Measurements from ENCODE around the gene TECPR2. TPM values are rescaled to one million over a fixed set of nuclear protein-coding genes. Genes with fewer than 3 reads are reported as not detected.

TECPR2 gene
- polyA plus RNA-seq, 1 experiment: 12.4 TPM

DNA sequence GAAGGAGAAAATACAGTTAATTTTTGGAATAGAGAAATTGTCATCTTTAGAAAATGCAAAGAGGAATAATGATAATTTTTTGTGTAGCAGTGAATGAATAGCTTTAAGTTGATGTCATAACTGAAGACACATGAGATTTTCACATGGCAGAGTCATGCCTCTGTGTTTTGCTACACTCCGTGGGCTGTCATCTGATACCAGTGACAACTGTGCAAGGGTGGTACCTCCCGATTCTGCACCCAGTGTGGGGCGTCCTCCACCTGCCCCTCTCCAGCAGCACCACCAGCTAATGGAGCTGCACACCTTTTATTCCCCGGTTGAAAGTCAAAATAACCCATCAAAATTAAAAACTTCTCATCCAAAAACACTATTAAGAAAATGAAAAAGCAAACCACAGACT lies 99.7 kb downstream of the TECPR2 start:
- TF ChIP-seq, protein P1, sequence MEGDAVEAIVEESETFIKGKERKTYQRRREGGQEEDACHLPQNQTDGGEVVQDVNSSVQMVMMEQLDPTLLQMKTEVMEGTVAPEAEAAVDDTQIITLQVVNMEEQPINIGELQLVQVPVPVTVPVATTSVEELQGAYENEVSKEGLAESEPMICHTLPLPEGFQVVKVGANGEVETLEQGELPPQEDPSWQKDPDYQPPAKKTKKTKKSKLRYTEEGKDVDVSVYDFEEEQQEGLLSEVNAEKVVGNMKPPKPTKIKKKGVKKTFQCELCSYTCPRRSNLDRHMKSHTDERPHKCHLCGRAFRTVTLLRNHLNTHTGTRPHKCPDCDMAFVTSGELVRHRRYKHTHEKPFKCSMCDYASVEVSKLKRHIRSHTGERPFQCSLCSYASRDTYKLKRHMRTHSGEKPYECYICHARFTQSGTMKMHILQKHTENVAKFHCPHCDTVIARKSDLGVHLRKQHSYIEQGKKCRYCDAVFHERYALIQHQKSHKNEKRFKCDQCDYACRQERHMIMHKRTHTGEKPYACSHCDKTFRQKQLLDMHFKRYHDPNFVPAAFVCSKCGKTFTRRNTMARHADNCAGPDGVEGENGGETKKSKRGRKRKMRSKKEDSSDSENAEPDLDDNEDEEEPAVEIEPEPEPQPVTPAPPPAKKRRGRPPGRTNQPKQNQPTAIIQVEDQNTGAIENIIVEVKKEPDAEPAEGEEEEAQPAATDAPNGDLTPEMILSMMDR (IDR thresholded peaks at IDR 0.05; ENCODE audit: low read depth, low read length): no peak
- no peak for DNase-seq (ENCODE audit: low read depth, low spot score)
- H3K27ac ChIP-seq (ENCODE audit: low read depth, low read length): no peak overlapping the region
- no peaks in the 10 kb centered on the region; the same call in 1 of the 2 replicates for H3K9me3 ChIP-seq (ENCODE audit: control insufficient read depth, insufficient read depth, low read length)
- POLR2A ChIA-PET: no interaction called here
- CTCF ChIA-PET: interaction anchor here (1.0 kb wide), 1 partner anchor 24 kb away, joined by 5 read pairs; no protein-coding TSS in a partner anchor
- H3K4me3 ChIP-seq (ENCODE audit: low read depth, low read length): no peak overlapping the region
- no peaks in the 10 kb centered on the region for H3K27me3 ChIP-seq (ENCODE audit: control insufficient read depth, insufficient read depth, low read length)

DNA sequence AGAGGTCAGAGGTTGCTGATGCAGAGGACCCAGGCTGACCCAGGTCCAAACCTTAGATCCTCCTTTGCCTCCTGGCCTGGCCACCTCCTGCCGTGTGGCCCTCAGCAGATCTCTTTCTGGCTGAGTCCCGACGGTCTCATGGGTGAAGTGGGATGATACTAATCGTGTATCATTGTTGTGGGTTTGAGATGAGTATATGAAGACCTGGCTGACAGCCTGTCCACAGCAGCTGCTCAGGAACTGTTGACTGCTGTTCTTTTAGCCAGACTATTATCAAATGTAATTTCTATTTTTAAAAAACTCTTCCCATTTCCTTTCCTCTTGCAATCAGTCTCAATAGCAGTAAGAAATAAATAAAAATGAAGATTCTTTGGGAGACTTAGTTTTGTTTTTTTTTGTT lies 101.3 kb downstream of the TECPR2 start:
- TF ChIP-seq, protein P1 (IDR thresholded peaks at IDR 0.05; ENCODE audit: low read depth, low read length): no peak
- POLR2A ChIA-PET: no interaction called here
- no peak for DNase-seq (ENCODE audit: low read depth, low spot score)
- no peaks in the 10 kb centered on the region for H3K9me3 ChIP-seq (ENCODE audit: control insufficient read depth, insufficient read depth, low read length)
- CTCF ChIA-PET: interaction anchor here (0.7 kb wide), 1 partner anchor 25 kb away, joined by 3 read pairs; no protein-coding TSS in a partner anchor
- H3K27ac ChIP-seq (ENCODE audit: low read depth, low read length): no peak overlapping the region
- no peak overlapping the region for H3K4me3 ChIP-seq (ENCODE audit: low read depth, low read length)
- H3K27me3 ChIP-seq (ENCODE audit: control insufficient read depth, insufficient read depth, low read length): no peaks in the 10 kb centered on the region

DNA sequence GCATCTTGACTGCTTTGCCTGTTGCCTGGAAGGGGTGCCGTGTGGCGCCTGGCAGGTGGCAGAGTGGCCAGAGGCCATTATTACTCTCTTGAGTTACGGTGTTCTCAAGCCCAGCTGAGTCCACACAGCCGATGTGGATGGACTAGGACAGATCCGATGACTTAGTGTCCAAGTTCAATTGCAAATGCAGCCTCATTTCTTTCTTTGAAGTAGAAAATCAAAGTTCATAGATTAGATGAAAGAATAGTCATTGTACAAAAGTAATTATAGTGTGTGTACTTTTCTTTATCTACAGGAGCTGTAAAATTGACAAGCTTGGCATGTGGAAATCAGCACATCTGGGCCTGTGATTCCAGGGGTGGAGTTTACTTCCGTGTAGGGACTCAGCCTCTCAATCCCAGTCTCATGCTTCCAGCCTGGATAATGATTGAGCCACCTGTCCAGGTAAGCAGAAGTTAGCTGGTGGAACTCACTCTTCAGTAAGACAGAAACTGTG lies 102.2 kb downstream of the TECPR2 start:
- TF ChIP-seq, protein P1 (IDR thresholded peaks at IDR 0.05; ENCODE audit: low read depth, low read length): no peak
- CTCF ChIA-PET: interaction anchor here (0.7 kb wide), 1 partner anchor 26 kb away, joined by 3 read pairs; no protein-coding TSS in a partner anchor
- POLR2A ChIA-PET: no interaction called here
- Histone ChIP-seq H3K27me3 (ENCODE audit: control insufficient read depth, insufficient read depth, low read length) (no peaks in the 10 kb centered on the region), H3K9me3 (ENCODE audit: control insufficient read depth, insufficient read depth, low read length) (no peaks in the 10 kb centered on the region), H3K4me3 (ENCODE audit: low read depth, low read length) (no peak overlapping the region), H3K27ac (ENCODE audit: low read depth, low read length) (no peak overlapping the region)
- no peak for DNase-seq (ENCODE audit: low read depth, low spot score)

DNA sequence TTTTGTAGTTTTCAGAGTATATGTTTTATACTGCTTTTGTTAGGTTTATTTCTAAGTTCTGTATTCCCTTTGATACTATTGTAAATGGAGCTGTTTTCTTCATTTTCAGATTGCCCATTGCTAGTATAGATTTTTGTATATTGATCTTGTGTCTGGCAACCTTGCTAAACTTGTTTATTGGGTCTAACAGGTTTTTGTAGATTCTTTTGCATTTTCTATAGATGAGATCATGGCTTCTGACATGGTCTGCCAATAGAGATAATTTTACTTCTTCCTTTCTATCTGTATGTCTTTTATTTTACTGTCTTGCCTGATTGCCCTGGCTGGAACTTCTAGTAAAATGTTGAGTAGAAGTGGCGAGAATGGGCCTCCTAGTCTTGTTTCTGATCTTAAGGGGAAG lies 106.5 kb downstream of the TECPR2 start:
- CTCF ChIA-PET: no interaction called here
- TF ChIP-seq, protein P1 (IDR thresholded peaks at IDR 0.05; ENCODE audit: low read depth, low read length): no peak
- POLR2A ChIA-PET: no interaction called here

DNA sequence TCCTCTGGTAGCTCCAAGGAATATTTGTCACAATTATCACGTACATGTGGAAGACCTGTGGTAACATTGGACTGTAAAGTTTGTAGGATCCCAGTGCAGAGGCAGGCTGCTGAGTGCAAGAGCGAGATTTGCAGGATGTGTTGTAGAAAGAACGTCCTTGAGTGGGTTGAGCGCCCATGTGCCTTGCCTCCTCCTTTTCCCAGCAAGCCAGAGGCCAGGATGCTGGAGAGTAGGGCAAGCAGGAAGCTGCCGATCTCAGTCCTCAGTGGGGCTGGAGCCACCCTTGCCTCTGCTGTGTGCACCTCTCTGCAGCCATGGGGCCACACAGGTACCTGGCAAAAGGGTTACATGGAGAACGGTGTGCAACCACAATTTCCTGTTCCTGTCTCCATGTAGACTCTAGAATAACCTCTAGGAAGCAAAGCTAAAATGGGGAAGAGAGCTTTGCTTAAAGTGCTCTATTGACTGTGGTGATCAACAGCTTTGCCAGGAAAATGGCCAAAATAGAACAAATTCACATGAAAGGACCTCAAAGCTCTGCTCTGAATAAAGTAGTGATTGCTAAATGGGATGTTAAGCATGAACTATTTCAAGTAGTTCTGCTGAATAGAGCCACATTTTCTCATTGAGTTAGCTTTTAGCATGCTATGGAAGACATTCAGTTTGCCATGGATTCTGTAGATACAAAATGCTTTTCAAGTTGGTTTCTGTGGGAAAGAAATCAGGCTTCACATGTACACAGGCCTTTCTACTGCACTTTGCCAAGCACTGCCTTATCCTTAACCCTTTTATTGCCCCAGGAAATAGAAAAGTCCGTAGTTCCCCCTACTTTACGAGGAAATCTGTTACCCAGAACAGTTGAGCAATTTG lies 109.4 kb downstream of the TECPR2 start:
- ChIA-PET CTCF (interaction anchor here (2.9 kb wide), 1 partner anchor 34 kb away, joined by 11 read pairs; no protein-coding TSS in a partner anchor), POLR2A (no interaction called here)
- no peak overlapping the region for H3K27ac ChIP-seq (ENCODE audit: low read depth, low read length)
- TF ChIP-seq, protein P1 (IDR thresholded peaks at IDR 0.05; ENCODE audit: low read depth, low read length): no peak
- no peaks in the 10 kb centered on the region for H3K27me3 ChIP-seq (ENCODE audit: control insufficient read depth, insufficient read depth, low read length)
- H3K4me3 ChIP-seq (ENCODE audit: low read depth, low read length): no peak overlapping the region
- no peaks in the 10 kb centered on the region; the same call in 1 of the 2 replicates for H3K9me3 ChIP-seq (ENCODE audit: control insufficient read depth, insufficient read depth, low read length)
- no peak for DNase-seq (ENCODE audit: low read depth, low spot score)

More for the DNA sequence above, 106.5 kb downstream of the TECPR2 start:
- H3K27ac ChIP-seq (ENCODE audit: low read depth, low read length): no peak overlapping the region
- no peaks in the 10 kb centered on the region; the same call in 1 of the 2 replicates for H3K9me3 ChIP-seq (ENCODE audit: control insufficient read depth, insufficient read depth, low read length)
- no peak for DNase-seq (ENCODE audit: low read depth, low spot score)
- H3K27me3 ChIP-seq (ENCODE audit: control insufficient read depth, insufficient read depth, low read length): no peaks in the 10 kb centered on the region
- no peak overlapping the region for H3K4me3 ChIP-seq (ENCODE audit: low read depth, low read length)
